Lower leg skin (tissue), 4 donors: ENCODE measurements around the gene CDH26. TPM values are rescaled to one million over a fixed set of nuclear protein-coding genes. Genes with fewer than 3 reads are reported as not detected.

ENCODE experiments used
- DNase-seq, 2 donors: peaks; one replicate each; pipeline ENCODE4 v3.0.0-alpha.2; 2019; ENCODE audit warnings: low spot score in 2 of 2
- H3K4me3 ChIP-seq: fragments of 200-600 bp; sonication (generic); 2 replicates; pipeline ENCODE4 v1.5.1; 2017; ENCODE audit warnings: mild to moderate bottlenecking, low read depth; ENCODE audit not compliant: poor library complexity, severe bottlenecking
- CTCF ChIP-seq, 3 donors: fragments of 450-650 bp; IDR thresholded peaks; one replicate each; pipeline ENCODE4 v1.5.1; 2016; ENCODE audit warnings: antibody characterized with exemption in 3 of 3, mild to moderate bottlenecking in 3 of 3, moderate library complexity in 2 of 3
- POLR2A ChIP-seq, 2 donors: fragments of 450-650 bp; IDR thresholded peaks; one replicate each; pipeline ENCODE4 v1.6.1; 2016 to 2017; ENCODE audit warnings: antibody characterized with exemption in 2 of 2, mild to moderate bottlenecking in 1 of 2, moderate library complexity in 1 of 2
- WGBS, 2 donors: methylation state at CpG; one replicate each; pipeline ENCODE4 v1.1.5; 2018; 5-methylcytosine and 5-hydroxymethylcytosine counted together
- intact Hi-C: fragments of 100-400 bp; cut with DNase I; formaldehyde crosslinking; loops from one replicate; pipeline ENCODE4 v1.15.0; 2023; ENCODE audit warnings: low total_unique reads
- total RNA-seq, 4 donors: library from RNA; depleted of rRNA; stranded (reverse); fragments of >200 nt; gene quantifications; one replicate each; pipeline ENCODE4 v1.1.0, GENCODE V29; 2016

Gene CDH26
- total RNA-seq, 4 donors from 2014 or later: 1.1 to 10.6 (median 1.8) TPM

GRCh38 chr20:59987135-59987534 is 28.9 kb downstream of the CDH26 start:
- H3K4me3 ChIP-seq: no peak overlapping the region
- TF ChIP-seq CTCF (IDR thresholded peaks at IDR 0.05) (no peak), POLR2A (IDR thresholded peaks at IDR 0.05) (no peak)
- DNase-seq: no peak
- WGBS, 2 donors: 85 to 86% methylated on average over 7 of the region's 7 CpGs
- intact Hi-C loops: no loop called here

GRCh38 chr20:59988141-59988540 is 29.9 kb downstream of the CDH26 start:
- 56 to 79% methylated on average over 3 to 5 of the region's 5 CpGs for WGBS, 2 donors
- intact Hi-C loops: no loop called here
- no peak overlapping the region for H3K4me3 ChIP-seq
- TF ChIP-seq POLR2A (IDR thresholded peaks at IDR 0.05) (no peak), CTCF (IDR thresholded peaks at IDR 0.05) (no peak)
- no peak for DNase-seq

GRCh38 chr20:59992526-59993084 is 34.4 kb downstream of the CDH26 start:
- TF ChIP-seq POLR2A (IDR thresholded peaks at IDR 0.05) (no peak), CTCF (IDR thresholded peaks at IDR 0.05) (no peak)
- intact Hi-C loops: loop anchor here (5.0 kb wide), 1 partner anchor 795 kb away; no protein-coding TSS in a partner anchor
- no peak overlapping the region for H3K4me3 ChIP-seq
- DNase-seq: no peak
- WGBS, 2 donors: 74 to 78% methylated on average over 4 of the region's 4 CpGs

- no peak for DNase-seq
- intact Hi-C loops: loop anchor here (5.0 kb wide), 1 partner anchor 797 kb away; no protein-coding TSS in a partner anchor
- H3K4me3 ChIP-seq: no peak overlapping the region
- WGBS, 2 donors: 29 to 36% methylated on average over 18 of the region's 18 CpGs
- no peak for TF ChIP-seq POLR2A (IDR thresholded peaks at IDR 0.05)
- TF ChIP-seq CTCF (IDR thresholded peaks at IDR 0.05): no peak
Measured at GRCh38 chr20:59993736-59994430, 35.7 kb downstream of the CDH26 start.

GRCh38 chr20:59994697-59995122 is 36.5 kb downstream of the CDH26 start:
- intact Hi-C loops: loop anchor here (5.0 kb wide), 1 partner anchor 797 kb away; no protein-coding TSS in a partner anchor
- H3K4me3 ChIP-seq: no peak overlapping the region
- peak in 1 of 2 donors; percentile 51 for DNase-seq
- 22 to 37% methylated on average over 5 of the region's 5 CpGs for WGBS, 2 donors
- TF ChIP-seq POLR2A (IDR thresholded peaks at IDR 0.05) (no peak), CTCF (IDR thresholded peaks at IDR 0.05) (no peak)
